Esophagus muscularis mucosa (tissue), 4 donors: ENCODE measurements around the gene RAD51B. TPM values are rescaled to one million over a fixed set of nuclear protein-coding genes. Genes with fewer than 3 reads are reported as not detected.
A peak's percentile ranks its signal among the peaks of the same experiment; 100 is the strongest.

Experiments used
- DNase-seq: peaks from one replicate; pipeline ENCODE4 v3.0.0-alpha.2; 2017; ENCODE audit errors: extremely low spot score
- H3K27ac ChIP-seq, 4 donors: fragments of 200-600 bp; sonication (generic); replicated peaks in 1 of 4; 1 replicate in 3 of 4; 2 replicates in 1 of 4; pipeline ENCODE4 v1.5.1; 2016 to 2019; ENCODE audit warnings: mild to moderate bottlenecking in 1 of 4
- H3K27me3 ChIP-seq, 4 donors: fragments of 200-600 bp; sonication (generic); one replicate each; pipeline versions ENCODE4 v1.5.1 to v1.6.0; 2016 to 2019
- H3K36me3 ChIP-seq, 4 donors: fragments of 200-600 bp; sonication (generic); one replicate each; pipeline ENCODE4 v1.5.1; 2016 to 2019
- H3K4me1 ChIP-seq, 4 donors: fragments of 200-600 bp; sonication (generic); one replicate each; pipeline ENCODE4 v1.5.1; 2016 to 2019
- H3K4me3 ChIP-seq, 4 donors: fragments of 200-600 bp; sonication (generic); 1 replicate in 2 of 4; 2 replicates in 2 of 4; pipeline ENCODE4 v1.5.1; 2016 to 2019; ENCODE audit warnings: mild to moderate bottlenecking in 4 of 4, moderate library complexity in 1 of 4
- H3K9me3 ChIP-seq, 4 donors: fragments of 200-600 bp; sonication (generic); 1 replicate in 3 of 4; 2 replicates in 1 of 4; pipeline ENCODE4 v1.5.1; 2016 to 2019
- EP300 ChIP-seq: sonication (generic); formaldehyde crosslinking; IDR thresholded peaks from one replicate; pipeline ENCODE4 v1.6.1; 2017; ENCODE audit warnings: antibody characterized with exemption
- POLR2A ChIP-seq: fragments of 450-650 bp; IDR thresholded peaks from one replicate; pipeline ENCODE4 v1.6.1; 2017; ENCODE audit warnings: antibody characterized with exemption, moderate library complexity, mild to moderate bottlenecking, low read depth
- POLR2AphosphoS5 ChIP-seq, 2 donors: sonication (generic); formaldehyde crosslinking; IDR thresholded peaks; one replicate each; pipeline ENCODE4 v1.6.1; 2017; ENCODE audit warnings: antibody characterized with exemption in 2 of 2
- WGBS: methylation state at CpG from one replicate; pipeline ENCODE4 v1.1.5; 2018; 5-methylcytosine and 5-hydroxymethylcytosine counted together
- intact Hi-C: fragments of 100-400 bp; cut with DNase I; formaldehyde crosslinking; loops from one replicate; pipeline ENCODE4 v1.15.1; 2023
- total RNA-seq, 4 donors: library from RNA; depleted of rRNA; stranded (reverse); fragments of >200 nt; gene quantifications; one replicate each; pipeline versions ENCODE4 v1.1.0 to v1.2.1, GENCODE V29; 2016
- TF ChIP-seq, protein P1 (sequence below), 3 experiments: fragments of 200-600 bp in 2 of 3; fragments of 450-650 bp in 1 of 3; sonication (generic) in 2 of 3; IDR thresholded peaks; one replicate each; pipeline ENCODE4 v1.5.1; 2017 to 2019; ENCODE audit warnings: antibody characterized with exemption in 3 of 3, mild to moderate bottlenecking in 2 of 3, moderate library complexity in 1 of 3

Gene RAD51B
- total RNA-seq, 4 donors from 2014 or later, result 2.8 to 11.1 (median 5.1) TPM

- Histone ChIP-seq H3K4me1 (peaks cover 39 to 79% (median 71%) of the 10 kb centered on the region in 4 donors), H3K36me3 (no peaks in the 10 kb centered on the region), H3K27me3 (no peaks in the 10 kb centered on the region), H3K27ac (no peak overlapping the region), H3K4me3 (no peak overlapping the region), H3K9me3 (no peaks in the 10 kb centered on the region)
- TF ChIP-seq POLR2AphosphoS5 (IDR thresholded peaks at IDR 0.05) (no peak), POLR2A (no peak), EP300 (no peak)
- TF ChIP-seq, protein P1, sequence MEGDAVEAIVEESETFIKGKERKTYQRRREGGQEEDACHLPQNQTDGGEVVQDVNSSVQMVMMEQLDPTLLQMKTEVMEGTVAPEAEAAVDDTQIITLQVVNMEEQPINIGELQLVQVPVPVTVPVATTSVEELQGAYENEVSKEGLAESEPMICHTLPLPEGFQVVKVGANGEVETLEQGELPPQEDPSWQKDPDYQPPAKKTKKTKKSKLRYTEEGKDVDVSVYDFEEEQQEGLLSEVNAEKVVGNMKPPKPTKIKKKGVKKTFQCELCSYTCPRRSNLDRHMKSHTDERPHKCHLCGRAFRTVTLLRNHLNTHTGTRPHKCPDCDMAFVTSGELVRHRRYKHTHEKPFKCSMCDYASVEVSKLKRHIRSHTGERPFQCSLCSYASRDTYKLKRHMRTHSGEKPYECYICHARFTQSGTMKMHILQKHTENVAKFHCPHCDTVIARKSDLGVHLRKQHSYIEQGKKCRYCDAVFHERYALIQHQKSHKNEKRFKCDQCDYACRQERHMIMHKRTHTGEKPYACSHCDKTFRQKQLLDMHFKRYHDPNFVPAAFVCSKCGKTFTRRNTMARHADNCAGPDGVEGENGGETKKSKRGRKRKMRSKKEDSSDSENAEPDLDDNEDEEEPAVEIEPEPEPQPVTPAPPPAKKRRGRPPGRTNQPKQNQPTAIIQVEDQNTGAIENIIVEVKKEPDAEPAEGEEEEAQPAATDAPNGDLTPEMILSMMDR (IDR thresholded peaks at IDR 0.05), result no peak
- intact Hi-C loops, result no loop called here
- no peak for DNase-seq
- WGBS, result 64% methylated on average over 4 of the region's 4 CpGs
Observed at GRCh38 chr14:68401855-68402254, 582.3 kb downstream of the RAD51B start.

- peaks cover 37 to 71% (median 64%) of the 10 kb centered on the region in 4 donors for H3K4me1 ChIP-seq
- intact Hi-C loops, result no loop called here
- no peak for TF ChIP-seq POLR2AphosphoS5 (IDR thresholded peaks at IDR 0.05)
- no peak for TF ChIP-seq POLR2A
- TF ChIP-seq EP300, result no peak
- TF ChIP-seq, protein P1 (IDR thresholded peaks at IDR 0.05), result no peak
- H3K36me3 ChIP-seq, result no peaks in the 10 kb centered on the region
- no peaks in the 10 kb centered on the region for H3K27me3 ChIP-seq
- peak overlapping the region in 1 of 4 donors; percentile 7 for H3K27ac ChIP-seq
- WGBS, result 90% methylated on average over 7 of the region's 7 CpGs
- H3K4me3 ChIP-seq, result no peak overlapping the region
- H3K9me3 ChIP-seq, result no peaks in the 10 kb centered on the region
- no peak for DNase-seq
Observed at GRCh38 chr14:68402525-68403101, 583.0 kb downstream of the RAD51B start.

DNA sequence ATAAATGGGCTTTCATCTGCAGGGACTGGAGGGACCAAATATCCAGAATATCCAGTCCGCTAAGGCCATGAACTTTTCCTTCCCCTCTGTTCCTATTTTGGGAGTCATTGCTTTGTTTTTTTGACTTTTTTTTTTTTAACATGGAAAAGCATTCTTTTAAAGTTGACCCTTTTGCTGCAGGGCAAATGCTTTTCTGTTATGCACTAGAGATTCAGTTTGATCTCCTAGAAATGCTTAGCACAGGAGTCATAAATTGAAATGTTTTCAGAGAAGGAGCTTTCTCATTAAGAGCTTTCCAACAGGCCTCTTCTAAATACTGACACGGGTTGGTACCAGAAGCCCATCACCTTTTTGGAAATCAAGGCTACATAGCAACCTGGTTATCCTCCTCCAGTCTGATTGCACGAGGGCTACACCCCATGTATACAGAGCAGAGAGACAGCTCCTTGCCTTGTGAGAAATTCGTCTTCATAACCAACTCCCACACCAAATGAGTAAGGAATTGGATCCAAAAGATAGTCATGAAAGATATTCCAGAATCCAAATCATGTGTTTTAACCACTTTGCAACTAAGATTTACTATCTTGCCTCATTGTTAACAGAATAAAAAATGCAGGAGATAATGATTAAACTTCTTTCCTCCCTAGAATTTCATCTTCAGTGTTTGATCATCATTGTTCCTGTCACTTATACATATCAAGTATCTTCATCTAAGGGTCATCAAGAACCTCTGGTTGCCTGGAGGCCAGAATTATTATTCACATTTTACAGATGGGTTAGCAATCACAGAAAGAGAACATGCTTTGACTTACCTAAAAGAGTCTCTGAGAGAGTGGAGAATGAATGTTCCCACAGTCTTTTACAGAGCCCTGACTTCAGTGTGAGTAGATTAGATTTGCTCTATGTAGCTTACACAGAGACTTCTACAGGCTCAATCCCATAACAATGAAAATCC is 583.9 kb downstream of the RAD51B start:
- Histone ChIP-seq H3K27ac (peak overlapping the region in 1 of 4 donors; percentile 7), H3K36me3 (no peaks in the 10 kb centered on the region), H3K4me1 (peaks cover 37 to 63% (median 56%) of the 10 kb centered on the region in 4 donors), H3K9me3 (no peaks in the 10 kb centered on the region), H3K27me3 (no peaks in the 10 kb centered on the region), H3K4me3 (no peak overlapping the region)
- TF ChIP-seq EP300, result no peak
- TF ChIP-seq POLR2A, result no peak
- TF ChIP-seq, protein P1 (IDR thresholded peaks at IDR 0.05), result no peak
- no peak for TF ChIP-seq POLR2AphosphoS5 (IDR thresholded peaks at IDR 0.05)
- intact Hi-C loops, result no loop called here
- DNase-seq, result no peak
- 71% methylated on average over 4 of the region's 4 CpGs for WGBS

DNA sequence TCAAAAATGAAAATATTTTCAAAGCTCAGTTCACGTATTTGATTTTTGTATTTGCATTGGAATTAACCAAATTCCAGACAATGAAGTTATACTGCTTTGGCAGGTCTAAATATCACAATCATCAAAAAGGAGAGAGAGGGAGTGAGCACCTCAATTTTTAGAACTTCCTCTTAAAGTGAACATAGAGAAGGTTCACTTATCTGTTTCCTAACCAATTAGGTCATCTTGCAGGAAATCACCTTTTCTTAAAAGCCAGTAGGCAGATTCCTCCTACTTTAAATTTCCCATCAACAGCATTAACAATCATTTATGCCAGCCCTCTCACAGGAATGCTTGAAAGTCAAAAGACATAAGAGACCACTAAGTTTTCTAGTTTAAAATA is 584.6 kb downstream of the RAD51B start:
- intact Hi-C loops, result no loop called here
- peaks cover 37 to 59% (median 54%) of the 10 kb centered on the region in 4 donors for H3K4me1 ChIP-seq
- H3K4me3 ChIP-seq, result no peak overlapping the region
- no peaks in the 10 kb centered on the region for H3K27me3 ChIP-seq
- no peak overlapping the region for H3K27ac ChIP-seq
- TF ChIP-seq POLR2AphosphoS5 (IDR thresholded peaks at IDR 0.05) (no peak), EP300 (no peak), POLR2A (no peak)
- TF ChIP-seq, protein P1 (IDR thresholded peaks at IDR 0.05), result no peak
- H3K36me3 ChIP-seq, result no peaks in the 10 kb centered on the region
- no peaks in the 10 kb centered on the region for H3K9me3 ChIP-seq
- DNase-seq, result no peak
- 79% methylated on average over 1 of the region's 1 CpG for WGBS
